HG03378 (cell line): ENCODE results near the gene SHBG.

Experiments used
- ATAC-seq: cut with Tn5 transposase; IDR thresholded peaks from one replicate; pipeline ENCODE4 v1.9.1; 2021; ENCODE audit warnings: mild to moderate bottlenecking, moderate library complexity; ENCODE audit not compliant: unreplicated experiment

The SHBG gene

GRCh38 chr17:7646457-7646856 lies 16.5 kb downstream of the SHBG start:
- no peak for ATAC-seq

- no peak for ATAC-seq
Observed at GRCh38 chr17:7647018-7647417, 17.1 kb downstream of the SHBG start.

GRCh38 chr17:7650509-7651096 lies 20.7 kb downstream of the SHBG start, which contains the start of gene ATP1B2:
Gene ATP1B2 (plus strand): TSS chr17:7650926. CDS start chr17:7651519, 593 bp downstream.
- no peak for ATAC-seq

GRCh38 chr17:7651097-7651664 lies 21.2 kb downstream of the SHBG start:
- ATAC-seq, result no peak

GRCh38 chr17:7651665-7652387 lies 21.9 kb downstream of the SHBG start:
- ATAC-seq, result no peak

- ATAC-seq, result no peak
Observed at GRCh38 chr17:7652388-7653356, 22.7 kb downstream of the SHBG start.

- no peak for ATAC-seq
Observed at GRCh38 chr17:7654832-7655540, 25.1 kb downstream of the SHBG start.

- no peak for ATAC-seq
Observed at GRCh38 chr17:7655541-7655840, 25.6 kb downstream of the SHBG start.

GRCh38 chr17:7656958-7657609 lies 27.1 kb downstream of the SHBG start:
- no peak for ATAC-seq

- no peak for ATAC-seq
Observed at GRCh38 chr17:7667656-7668406, 37.9 kb downstream of the SHBG start.

GRCh38 chr17:7668482-7668881 lies 38.5 kb downstream of the SHBG start:
- no peak for ATAC-seq

GRCh38 chr17:7673239-7673638 lies 43.3 kb downstream of the SHBG start:
- no peak for ATAC-seq

- ATAC-seq, result no peak
Observed at GRCh38 chr17:7674934-7675333, 45.0 kb downstream of the SHBG start.

- ATAC-seq, result no peak
Observed at GRCh38 chr17:7676533-7676932, 46.6 kb downstream of the SHBG start.

- no peak for ATAC-seq
Observed at GRCh38 chr17:7677388-7678067, 47.6 kb downstream of the SHBG start.
